Measurements from ENCODE around the gene CNTNAP3B.
"Not testable (repeated sequence)": the region's sequence is repeated elsewhere in the genome, so short reads cannot be mapped to it uniquely, and the experiment has no call there.

The CNTNAP3B gene

DNA sequence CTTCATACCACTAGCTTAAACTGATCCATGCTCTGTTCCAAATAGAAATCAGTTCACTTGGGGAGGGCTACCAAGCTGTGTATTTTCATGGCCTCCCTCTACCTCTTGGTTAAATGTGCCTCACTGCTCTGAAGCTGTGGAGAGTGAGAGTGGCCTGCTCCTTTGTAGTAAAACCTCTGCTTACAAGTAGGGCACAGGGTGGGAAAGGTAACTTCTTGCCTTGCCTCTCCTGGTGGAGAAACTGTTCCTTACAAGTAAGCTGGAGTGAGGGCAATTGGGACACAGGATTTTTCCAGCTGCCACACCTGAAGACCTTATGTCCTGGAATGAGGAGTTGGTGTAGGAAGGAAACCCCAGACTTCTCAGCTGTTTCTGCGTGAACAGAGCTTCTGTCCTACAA lies 211.9 kb downstream of the CNTNAP3B start:
- H3K27ac ChIP-seq; DNase-seq; H3K4me3 ChIP-seq; H3K4me1 ChIP-seq; H3K36me3 ChIP-seq; H3K27me3 ChIP-seq; H3K9me3 ChIP-seq; intact Hi-C loops (cut with DNase I; ENCODE audit: low total_unique reads): not testable (repeated sequence)

DNA sequence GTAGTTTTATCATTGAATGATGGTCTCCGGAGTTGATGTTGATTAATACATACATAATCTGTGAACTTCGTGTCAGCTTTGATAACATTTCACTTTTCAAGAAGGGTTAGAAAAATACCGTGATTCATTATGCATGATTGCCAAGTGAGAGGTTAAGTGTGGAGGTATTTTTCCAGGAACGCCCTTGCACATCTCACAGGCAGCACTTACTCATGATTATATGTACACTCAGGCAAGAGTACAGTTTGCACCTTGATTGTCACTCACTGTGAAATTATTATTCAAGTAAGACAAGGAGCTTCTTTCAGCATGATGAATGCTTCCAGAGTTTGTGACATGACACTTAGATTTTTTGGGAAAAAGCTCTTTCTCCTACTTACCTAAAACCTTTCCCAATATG lies 223.7 kb downstream of the CNTNAP3B start:
- H3K4me1 ChIP-seq; H3K27me3 ChIP-seq; intact Hi-C loops (cut with DNase I; ENCODE audit: low total_unique reads): not testable (repeated sequence)

DNA sequence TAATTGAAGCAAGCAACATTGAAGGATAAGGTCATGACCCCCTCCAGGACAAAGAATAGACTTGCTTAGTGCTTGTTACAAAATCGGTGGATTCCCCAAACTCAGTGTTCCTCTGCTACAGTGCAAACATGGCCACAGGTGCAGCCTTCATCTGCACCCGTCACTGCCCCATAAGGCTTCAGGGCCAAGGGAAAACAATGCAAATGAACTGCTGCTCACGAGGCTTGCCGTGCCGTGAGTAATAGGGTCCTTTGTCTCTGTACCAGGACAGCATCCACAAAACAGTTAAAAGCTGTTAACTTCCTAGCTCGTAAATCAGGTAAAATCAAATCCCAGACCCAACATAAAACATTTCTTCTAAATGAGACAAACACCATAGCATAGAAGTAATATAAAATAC lies 226.5 kb downstream of the CNTNAP3B start:
- H3K4me1 ChIP-seq; DNase-seq; intact Hi-C loops (cut with DNase I; ENCODE audit: low total_unique reads); H3K36me3 ChIP-seq; H3K27me3 ChIP-seq; H3K27ac ChIP-seq; H3K9me3 ChIP-seq; H3K4me3 ChIP-seq: not testable (repeated sequence)

More for the DNA sequence above, 223.7 kb downstream of the CNTNAP3B start:
- H3K27ac ChIP-seq, DNase-seq, H3K9me3 ChIP-seq, H3K36me3 ChIP-seq, H3K4me3 ChIP-seq: not testable (repeated sequence)

DNA sequence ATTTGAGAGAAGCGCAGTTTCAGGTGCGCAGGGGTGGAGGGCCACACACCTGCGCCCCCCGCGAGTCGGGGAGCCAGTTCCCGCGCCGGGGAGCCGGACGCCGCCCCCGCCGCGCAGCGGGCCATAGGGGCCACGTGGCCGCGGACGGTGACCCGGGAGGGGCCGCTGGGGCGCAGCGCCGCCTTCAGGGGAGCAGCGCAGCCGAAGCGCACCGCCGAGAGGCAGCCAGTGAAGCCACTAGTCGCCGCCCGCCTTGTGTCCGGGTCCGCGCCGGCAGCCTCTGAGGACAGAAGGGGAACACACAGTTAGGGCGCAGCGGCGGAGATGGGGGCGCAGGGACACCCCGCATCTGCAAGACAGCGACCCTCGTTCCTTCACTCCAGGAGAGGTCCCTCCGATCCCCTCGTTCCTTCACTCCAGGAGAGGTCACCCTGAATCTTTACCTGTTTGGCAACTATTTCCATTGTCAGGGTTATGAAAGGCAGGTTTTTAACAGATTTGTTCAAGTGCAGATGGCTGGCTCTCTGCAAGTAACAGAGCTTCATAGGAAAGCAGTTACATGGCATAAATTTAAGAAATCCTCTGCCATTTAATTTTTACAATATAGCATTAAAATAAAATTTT lies 230.4 kb downstream of the CNTNAP3B start:
- H3K9me3 ChIP-seq; H3K27ac ChIP-seq; DNase-seq; intact Hi-C loops (cut with DNase I; ENCODE audit: low total_unique reads); H3K36me3 ChIP-seq; H3K27me3 ChIP-seq; H3K4me1 ChIP-seq; H3K4me3 ChIP-seq: not testable (repeated sequence)

DNA sequence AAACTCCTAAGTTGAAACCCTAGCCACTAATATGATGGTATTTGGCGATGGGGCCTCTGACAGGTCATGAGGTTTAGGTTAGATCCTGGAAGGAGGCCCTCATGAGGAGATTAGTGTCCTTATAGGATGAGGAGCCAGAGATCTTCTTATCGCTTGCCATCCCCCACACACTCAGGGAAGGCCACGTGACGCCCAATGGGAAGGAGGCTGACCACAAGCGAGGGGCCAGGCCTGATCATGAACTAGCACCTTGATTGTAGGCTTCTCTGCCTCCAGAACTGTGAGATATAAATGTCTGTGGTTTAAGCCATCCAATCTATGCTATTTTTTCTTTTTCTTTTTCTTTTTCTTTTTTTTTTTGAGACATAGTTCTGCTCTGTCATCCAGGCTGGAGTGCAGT lies 254.7 kb downstream of the CNTNAP3B start:
- H3K27me3 ChIP-seq; H3K27ac ChIP-seq; DNase-seq; intact Hi-C loops (cut with DNase I; ENCODE audit: low total_unique reads); H3K9me3 ChIP-seq; H3K4me1 ChIP-seq; H3K36me3 ChIP-seq; H3K4me3 ChIP-seq: not testable (repeated sequence)

DNA sequence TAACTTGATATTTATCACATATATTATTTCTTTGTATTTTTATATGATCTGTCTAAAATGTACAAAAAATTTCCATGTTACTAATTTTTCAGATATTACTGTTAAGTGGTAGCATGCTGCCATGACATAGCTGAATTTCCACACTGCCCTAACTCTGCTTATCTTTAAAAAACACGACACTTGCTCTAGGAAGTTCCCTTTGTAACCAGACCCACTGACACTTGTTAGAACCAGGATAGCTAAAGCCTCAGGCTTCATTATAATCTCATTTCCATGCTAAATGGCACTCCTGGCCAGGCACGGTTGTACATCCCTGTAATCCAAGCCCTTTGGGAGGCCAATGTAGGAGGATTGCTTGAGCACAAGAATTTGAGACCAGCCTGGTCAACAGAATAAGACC lies 273.8 kb downstream of the CNTNAP3B start:
- H3K27me3 ChIP-seq; H3K4me1 ChIP-seq; H3K9me3 ChIP-seq; H3K27ac ChIP-seq; DNase-seq; intact Hi-C loops (cut with DNase I; ENCODE audit: low total_unique reads); H3K36me3 ChIP-seq; H3K4me3 ChIP-seq: not testable (repeated sequence)

DNA sequence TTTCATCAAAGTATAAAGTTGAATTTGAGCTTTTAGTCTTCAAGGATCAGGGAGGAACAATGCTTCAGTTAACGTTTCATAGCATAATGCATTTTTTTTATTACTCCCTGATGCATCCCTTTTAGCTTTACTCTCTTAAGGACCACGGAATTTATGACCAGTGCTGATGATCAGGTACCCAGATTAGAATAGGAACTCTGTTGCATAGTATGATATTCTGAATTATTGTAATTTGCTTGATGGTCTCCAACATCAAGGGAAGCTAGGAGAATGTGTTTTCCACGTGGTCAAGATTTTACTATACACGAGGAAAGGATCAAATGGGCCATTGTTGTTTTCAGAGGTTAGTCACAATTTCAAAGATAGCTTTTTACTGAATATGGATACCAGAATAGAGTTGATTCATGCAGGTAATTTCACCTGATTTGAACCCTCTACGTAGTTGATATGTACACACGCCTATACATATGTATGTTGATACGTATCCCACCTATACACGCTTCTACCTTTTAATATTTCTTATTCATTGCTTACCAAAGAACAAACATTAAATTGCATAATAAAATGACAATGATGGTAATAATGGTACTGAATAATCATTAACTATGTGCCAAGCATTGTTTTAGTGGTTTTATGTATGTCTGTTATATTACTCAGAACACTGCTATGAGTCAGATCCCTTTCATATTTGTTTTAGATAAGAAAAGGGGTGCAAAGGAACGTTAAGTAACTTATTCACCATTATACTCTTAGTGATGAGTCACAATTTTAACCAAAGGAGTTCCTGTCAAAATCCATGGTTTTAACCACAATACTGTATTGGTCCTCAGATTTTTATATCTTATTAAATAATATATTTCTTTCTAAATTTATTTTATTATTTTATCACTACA lies 277.1 kb downstream of the CNTNAP3B start:
- H3K9me3 ChIP-seq; H3K4me3 ChIP-seq; DNase-seq; H3K27me3 ChIP-seq; H3K27ac ChIP-seq; H3K4me1 ChIP-seq; intact Hi-C loops (cut with DNase I; ENCODE audit: low total_unique reads); H3K36me3 ChIP-seq: not testable (repeated sequence)

DNA sequence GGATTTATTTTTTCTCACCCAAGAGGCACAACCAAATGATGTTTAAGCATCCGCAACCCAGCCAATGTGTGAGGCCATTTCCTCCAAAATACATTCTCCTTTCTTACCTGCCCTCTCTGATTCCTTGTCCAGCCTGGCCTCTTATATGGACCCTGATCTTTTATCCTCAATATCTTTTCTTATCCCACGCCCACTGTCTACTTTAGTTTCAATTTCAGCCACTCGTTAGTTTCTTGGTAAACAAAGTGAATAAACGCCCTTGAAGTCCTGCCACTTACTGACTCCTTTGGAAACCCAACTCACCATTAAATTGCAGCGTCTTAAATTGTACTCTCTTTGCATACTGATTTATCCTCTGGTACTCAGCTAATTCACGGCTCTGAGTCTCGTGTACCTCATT lies 281.4 kb downstream of the CNTNAP3B start:
- intact Hi-C loops (cut with DNase I; ENCODE audit: low total_unique reads); H3K36me3 ChIP-seq; H3K27me3 ChIP-seq; H3K27ac ChIP-seq; DNase-seq; H3K4me3 ChIP-seq; H3K4me1 ChIP-seq; H3K9me3 ChIP-seq: not testable (repeated sequence)

Measured in tibial artery (tissue), 4 donors.